Measurements from ENCODE around the gene PML.

The PML gene, protein sequence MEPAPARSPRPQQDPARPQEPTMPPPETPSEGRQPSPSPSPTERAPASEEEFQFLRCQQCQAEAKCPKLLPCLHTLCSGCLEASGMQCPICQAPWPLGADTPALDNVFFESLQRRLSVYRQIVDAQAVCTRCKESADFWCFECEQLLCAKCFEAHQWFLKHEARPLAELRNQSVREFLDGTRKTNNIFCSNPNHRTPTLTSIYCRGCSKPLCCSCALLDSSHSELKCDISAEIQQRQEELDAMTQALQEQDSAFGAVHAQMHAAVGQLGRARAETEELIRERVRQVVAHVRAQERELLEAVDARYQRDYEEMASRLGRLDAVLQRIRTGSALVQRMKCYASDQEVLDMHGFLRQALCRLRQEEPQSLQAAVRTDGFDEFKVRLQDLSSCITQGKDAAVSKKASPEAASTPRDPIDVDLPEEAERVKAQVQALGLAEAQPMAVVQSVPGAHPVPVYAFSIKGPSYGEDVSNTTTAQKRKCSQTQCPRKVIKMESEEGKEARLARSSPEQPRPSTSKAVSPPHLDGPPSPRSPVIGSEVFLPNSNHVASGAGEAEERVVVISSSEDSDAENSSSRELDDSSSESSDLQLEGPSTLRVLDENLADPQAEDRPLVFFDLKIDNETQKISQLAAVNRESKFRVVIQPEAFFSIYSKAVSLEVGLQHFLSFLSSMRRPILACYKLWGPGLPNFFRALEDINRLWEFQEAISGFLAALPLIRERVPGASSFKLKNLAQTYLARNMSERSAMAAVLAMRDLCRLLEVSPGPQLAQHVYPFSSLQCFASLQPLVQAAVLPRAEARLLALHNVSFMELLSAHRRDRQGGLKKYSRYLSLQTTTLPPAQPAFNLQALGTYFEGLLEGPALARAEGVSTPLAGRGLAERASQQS

DNA sequence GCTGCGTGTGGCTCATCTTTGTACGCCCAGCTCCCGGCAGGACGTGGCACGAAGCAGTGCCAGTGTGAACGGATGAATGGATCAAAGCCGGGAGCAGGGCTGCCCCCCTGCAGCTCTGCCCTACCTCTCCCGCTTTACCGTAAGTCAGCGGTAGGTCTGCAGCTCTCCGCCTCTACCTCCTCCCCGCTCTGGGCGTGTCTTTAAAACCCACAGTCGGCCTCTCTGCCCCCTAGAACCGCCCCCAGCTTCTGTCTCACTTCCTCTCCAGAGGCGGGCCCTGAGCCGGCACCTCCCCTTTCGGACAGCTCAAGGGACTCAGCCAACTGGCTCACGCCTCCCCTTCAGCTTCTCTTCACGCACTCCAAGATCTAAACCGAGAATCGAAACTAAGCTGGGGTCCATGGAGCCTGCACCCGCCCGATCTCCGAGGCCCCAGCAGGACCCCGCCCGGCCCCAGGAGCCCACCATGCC is at the start of gene PML:
PML (plus strand) TSS at position 304 of the 471 bp plus-strand sequence; CDS start at position 401, 97 bp downstream.
- peak; percentile 91 for DNase-seq (ENCODE audit: low read depth)

- no peak for DNase-seq (ENCODE audit: low read depth)
Observed at GRCh38 chr15:73945130-73945508, 49.4 kb upstream of the PML start.

DNA sequence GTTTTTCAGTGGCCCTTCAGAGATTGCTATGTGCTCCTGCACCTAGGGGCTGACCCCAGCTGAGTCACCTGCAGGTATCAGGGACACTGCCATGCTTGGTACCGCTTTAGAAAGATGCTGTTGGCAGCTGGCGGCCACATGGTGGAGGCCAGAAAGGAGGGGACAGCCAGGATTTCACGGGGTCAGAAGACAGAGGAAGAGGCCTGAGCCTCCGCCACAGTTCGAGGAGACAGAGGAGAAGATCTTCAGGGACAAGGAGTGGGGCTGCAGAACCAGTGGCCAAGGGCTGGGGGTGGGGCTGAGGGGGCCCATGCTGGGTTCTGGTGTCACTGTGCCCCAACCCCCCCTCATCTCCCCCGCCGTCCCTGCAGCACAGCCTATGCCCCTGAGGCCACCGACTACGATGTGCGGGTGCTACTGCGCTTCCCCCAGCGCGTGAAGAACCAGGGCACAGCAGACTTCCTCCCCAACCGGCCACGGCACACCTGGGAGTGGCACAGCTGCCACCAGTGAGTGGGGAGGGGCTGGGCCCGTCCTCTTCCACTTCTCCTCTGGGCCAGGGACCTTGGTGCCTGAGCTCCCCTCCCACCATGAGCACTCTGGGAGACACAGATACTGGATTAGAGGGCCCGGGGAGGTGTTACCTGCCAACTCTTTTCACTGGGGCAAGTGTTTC is 48.3 kb upstream of the PML start:
- DNase-seq (ENCODE audit: low read depth) = no peak

- DNase-seq (ENCODE audit: low read depth) = no peak
Observed at GRCh38 chr15:73946795-73947370, 47.6 kb upstream of the PML start.

DNA sequence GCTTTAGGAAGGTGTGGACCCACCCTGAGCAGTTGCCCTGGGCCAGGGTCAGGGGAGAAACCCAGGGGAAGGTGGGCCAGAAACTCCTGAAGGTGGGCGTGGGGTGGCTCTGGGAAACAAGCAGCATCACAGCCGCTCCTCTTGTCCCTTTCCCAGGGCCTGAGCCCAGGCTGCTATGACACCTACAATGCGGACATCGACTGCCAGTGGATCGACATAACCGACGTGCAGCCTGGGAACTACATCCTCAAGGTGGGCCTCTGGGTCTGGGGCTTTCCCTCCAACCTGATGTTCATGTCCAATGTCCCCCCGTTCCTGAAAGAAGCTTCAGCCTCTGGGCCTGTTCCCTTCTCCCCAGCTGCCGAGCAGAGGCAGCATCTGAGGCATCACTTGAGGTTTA is 46.9 kb upstream of the PML start:
- DNase-seq (ENCODE audit: low read depth) = no peak

DNA sequence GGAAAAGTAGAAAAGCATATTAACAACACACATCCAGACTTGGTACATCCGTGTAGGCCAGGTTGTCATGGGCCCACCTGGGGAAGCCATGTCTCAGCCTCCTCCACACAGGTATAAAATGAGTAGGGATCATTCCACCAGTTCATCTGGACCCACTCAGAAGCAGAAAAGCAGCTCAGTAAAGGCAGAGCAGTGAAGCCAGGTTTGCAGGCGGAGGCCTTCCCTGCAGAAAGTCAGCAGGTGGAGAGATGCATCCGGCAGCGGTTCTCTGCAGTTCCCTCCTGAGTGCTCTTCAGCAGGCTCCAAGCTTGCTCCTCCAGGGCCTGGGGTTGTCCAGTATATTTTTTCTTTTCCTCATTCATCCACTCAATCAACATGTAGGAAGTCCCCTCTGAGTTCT is 46.1 kb upstream of the PML start:
- DNase-seq (ENCODE audit: low read depth) = no peak

- DNase-seq (ENCODE audit: low read depth) = no peak
Observed at GRCh38 chr15:73948982-73949381, 45.5 kb upstream of the PML start.

DNA sequence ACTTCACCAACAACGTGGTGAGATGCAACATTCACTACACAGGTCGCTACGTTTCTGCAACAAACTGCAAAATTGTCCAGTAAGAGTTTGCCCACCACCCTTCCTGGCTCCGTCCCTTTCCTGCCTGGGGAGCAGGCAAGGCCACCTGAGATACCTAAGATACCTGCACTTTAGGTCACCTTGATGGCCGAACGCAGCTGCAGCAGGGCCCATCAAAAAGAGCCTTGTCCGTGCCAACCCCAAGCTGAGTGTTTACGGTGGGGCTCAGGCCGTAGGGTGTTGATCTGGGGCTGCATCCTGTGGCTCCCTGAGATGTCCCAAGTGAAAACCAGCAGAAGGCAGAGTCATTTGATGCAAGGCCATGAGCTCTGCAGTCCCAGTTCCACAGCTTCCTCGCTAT is 45.0 kb upstream of the PML start:
- no peak for DNase-seq (ENCODE audit: low read depth)

GRCh38 chr15:73950479-73950830 is 44.1 kb upstream of the PML start:
- no peak for DNase-seq (ENCODE audit: low read depth)

DNA sequence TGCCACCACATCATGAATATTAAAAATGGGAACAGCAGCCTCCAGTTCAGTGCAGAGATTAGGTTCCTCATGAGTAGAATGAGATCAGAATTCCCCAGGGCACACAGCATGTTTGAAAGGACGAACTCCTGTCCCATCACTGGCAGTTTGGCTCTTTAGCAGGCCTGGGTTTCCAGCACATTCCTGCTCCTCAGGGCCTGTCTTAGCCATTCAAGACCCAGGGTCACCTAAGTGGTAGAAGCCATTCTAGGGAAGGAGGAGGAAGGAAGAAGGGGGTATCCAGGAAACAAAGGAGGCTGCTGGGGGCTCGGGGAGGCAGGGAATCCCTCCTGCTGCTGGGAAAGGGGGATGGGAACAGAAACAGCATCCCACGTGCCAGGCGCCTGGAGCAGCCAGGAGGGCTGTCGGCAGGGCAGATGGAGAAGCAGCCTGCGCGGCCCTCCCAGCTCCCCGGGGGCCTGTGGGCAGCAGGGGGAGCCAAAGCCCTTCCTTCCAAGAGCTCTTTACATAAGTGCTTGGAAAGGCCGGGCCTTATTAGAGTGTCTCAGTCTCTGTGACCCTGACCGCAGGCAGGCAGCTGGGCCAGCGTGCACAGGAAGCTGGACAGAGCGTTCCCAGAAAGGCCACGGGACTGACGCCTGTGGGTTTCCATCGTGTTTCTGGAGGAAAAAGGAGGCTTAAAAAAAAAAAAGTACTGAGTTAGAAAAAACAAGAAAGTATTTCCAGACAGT is 43.5 kb upstream of the PML start:
- peak; percentile 95 for DNase-seq (ENCODE audit: low read depth)

DNA sequence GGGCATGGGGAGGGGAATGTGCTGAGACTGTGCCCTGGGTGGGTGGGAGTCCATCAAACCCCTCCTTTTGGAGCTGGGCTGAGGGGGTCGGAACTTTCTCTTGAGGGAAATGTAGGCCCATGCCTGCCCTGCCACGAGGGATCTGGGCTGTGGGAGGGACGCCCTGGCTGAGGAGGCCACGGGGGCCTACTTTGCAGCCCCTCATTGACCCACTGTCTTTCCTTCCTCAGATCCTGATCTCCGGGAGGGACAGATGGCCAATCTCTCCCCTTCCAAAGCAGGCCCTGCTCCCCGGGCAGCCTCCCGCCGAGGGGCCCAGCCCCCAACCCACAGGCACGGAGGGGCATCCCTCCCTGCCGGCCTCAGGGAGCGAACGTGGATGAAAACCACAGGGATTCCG is 42.9 kb upstream of the PML start:
- no peak for DNase-seq (ENCODE audit: low read depth)

DNA sequence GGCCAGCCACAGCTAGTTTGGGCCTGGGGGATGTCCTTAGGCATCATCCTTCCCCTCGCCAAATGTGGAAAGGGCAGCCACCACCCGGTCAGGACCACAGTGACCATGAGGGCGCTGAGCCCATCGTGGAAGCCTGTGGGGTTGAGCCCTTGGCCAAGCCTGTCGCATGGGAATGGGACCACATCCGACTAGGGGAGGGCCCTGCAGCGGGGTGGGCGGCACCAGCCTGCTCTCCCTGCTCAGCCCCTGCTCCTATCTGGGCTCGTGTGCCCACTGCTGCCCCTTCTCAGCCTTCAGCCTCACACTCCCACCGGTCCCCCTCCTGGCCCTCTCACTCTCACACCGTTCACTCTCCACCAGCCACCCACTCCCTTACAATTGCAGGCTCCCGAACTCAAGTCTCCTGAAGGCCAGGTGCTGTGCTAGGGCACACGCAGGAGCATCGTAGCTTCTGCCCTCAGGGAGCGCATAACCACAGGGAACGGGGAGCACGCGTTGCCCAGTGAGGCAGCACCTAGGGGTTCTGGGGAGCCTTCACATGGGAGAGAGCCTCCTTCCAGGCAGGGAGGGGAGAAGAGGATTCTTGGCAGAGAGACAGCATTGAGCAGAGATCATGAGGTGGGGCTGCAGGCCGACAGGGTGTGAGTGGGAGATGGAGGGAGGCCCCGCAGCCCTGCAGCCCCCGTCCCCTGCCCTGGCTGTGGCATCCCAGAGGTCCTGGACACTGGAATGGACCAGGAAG is 42.2 kb upstream of the PML start:
- DNase-seq (ENCODE audit: low read depth) = no peak

- no peak for DNase-seq (ENCODE audit: low read depth)
Observed at GRCh38 chr15:73952913-73953750, 41.4 kb upstream of the PML start.

- DNase-seq (ENCODE audit: low read depth) = no peak
Observed at GRCh38 chr15:73954188-73955145, 40.0 kb upstream of the PML start.

DNA sequence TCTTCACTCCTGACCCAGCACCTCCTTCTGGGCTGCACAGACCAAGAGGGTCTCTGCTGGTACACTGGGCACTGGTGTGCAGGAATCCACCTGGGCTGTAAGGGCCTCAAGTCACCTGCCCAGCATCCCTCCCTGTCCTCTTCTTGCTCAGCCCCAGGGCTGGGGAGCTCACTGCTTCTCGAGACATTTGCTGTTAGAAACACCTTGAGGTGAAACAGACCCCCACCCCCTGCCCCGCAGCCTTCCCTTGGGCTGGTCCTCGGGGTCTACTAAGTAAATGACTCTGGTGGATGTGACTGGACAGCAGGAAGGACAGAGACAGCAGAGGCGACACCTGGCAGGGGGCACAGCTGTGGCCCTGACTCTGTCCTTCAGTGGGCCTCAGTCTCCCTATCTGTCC is 39.2 kb upstream of the PML start:
- no peak for DNase-seq (ENCODE audit: low read depth)

DNA sequence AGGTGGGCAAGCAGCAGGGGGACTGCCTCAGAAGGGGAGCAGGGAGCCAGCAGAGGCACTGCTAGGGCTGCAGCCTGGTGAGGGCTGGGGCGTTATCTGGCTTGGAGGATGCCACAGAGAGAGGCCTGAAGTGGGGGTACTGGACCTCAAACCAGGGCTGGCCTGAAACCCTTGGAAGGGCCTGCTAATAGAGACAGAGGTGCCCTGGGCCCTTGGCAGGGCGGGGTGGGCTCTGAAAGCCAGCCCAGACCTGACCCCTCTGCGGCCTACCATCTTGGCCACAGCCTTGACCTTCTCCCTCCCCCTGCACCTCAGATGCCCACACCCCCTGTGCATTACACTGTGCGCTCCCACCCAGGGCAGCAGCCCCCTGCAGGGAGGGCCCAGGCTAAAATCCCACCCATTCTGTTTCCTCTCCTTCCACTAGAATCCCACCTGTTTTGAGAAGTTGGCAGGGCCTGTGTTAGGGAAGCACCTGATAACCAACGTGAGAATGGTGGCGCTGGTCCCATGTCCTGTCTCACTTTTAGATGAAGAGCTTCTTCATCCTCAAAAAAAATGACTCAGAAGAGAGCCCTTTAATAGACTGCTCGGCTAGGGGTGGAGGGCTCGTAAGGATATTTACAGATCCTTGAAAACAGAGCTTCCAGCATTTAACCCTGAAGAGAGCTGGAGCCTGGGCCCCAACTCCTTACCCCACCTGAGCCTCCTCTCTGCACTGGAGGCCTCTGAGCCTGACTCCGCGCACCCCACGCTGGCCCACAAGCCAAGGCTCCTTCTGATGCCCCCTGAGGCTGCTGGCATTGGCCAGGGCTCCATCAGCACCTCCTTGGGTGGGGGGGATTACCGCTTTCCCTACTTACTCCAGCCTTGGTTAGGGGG is 38.4 kb upstream of the PML start:
- no peak for DNase-seq (ENCODE audit: low read depth)

GRCh38 chr15:73956743-73957135 is 37.8 kb upstream of the PML start:
- DNase-seq (ENCODE audit: low read depth) = peak; percentile 99

GRCh38 chr15:73957276-73957675 is 37.2 kb upstream of the PML start:
- DNase-seq (ENCODE audit: low read depth) = no peak

All from HS-27A (cell line).